Epithelial cell of esophagus (primary cell): ENCODE data around the gene PARP6.
A peak's percentile ranks its signal among the peaks of the same experiment; 100 is the strongest.
"Not testable (repeated sequence)": the region's sequence is repeated elsewhere in the genome, so short reads cannot be mapped to it uniquely, and the experiment has no call there.

Source experiments
- DNase-seq: peaks from one replicate; pipeline ENCODE4 v3.0.0; 2010; ENCODE audit warnings: low read depth
- H3K4me3 ChIP-seq: 2 replicates; pipeline ENCODE4 v1.5.1; 2011; ENCODE audit warnings: mild to moderate bottlenecking, low read length, control low read depth
- TF ChIP-seq, protein P1 (sequence below): IDR thresholded peaks from 2 replicates; pipeline ENCODE4 v1.5.1; 2011; ENCODE audit warnings: low read depth, mild to moderate bottlenecking, low read length, control low read depth, inconsistent platforms; ENCODE audit not compliant: insufficient read depth; ENCODE audit errors: missing control alignments

The PARP6 gene

DNA sequence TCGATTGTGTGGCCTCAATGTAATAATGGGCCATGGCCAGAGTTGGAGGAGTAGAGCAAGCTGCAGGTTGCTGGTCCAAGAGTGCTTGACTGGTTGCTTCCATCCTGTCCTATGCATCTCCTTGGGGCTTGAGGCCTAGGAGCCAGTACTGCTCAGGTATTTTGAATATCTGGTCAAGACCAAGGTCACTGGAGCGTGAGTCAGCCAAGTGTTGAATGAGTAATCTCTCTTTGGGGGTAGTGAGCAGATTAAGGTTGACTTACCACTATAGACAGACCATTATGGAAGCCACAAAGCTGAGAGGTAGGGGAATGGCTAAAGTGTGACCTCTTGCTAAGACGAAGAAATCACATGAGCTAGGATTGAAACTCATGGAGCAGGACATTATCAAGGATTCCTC is 9.4 kb upstream of the PARP6 start:
- TF ChIP-seq, protein P1, sequence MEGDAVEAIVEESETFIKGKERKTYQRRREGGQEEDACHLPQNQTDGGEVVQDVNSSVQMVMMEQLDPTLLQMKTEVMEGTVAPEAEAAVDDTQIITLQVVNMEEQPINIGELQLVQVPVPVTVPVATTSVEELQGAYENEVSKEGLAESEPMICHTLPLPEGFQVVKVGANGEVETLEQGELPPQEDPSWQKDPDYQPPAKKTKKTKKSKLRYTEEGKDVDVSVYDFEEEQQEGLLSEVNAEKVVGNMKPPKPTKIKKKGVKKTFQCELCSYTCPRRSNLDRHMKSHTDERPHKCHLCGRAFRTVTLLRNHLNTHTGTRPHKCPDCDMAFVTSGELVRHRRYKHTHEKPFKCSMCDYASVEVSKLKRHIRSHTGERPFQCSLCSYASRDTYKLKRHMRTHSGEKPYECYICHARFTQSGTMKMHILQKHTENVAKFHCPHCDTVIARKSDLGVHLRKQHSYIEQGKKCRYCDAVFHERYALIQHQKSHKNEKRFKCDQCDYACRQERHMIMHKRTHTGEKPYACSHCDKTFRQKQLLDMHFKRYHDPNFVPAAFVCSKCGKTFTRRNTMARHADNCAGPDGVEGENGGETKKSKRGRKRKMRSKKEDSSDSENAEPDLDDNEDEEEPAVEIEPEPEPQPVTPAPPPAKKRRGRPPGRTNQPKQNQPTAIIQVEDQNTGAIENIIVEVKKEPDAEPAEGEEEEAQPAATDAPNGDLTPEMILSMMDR, result no peak
- DNase-seq, result no peak
- H3K4me3 ChIP-seq, result no peak overlapping the region

DNA sequence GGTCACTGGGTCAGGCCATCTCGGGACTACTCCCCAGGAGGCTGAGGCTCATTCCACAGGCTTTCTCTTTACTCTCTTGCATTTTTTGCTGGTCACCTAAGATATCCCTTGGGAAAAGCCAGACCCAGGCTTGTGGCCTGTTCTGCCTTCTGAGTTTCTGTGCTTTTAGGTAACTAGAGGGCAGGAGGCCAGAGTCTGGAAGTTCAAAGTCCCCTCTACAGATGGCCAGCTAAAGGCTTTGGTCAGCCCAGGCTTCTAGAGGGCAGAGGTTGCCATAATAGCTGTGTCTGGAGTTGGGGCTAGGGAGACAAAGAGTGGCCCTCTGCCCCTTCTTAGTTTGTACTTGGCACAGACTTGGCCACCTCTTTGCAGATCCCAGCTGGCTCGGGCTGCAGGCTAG is 8.4 kb upstream of the PARP6 start:
- no peak for DNase-seq
- TF ChIP-seq, protein P1, result no peak
- H3K4me3 ChIP-seq, result no peak overlapping the region

DNA sequence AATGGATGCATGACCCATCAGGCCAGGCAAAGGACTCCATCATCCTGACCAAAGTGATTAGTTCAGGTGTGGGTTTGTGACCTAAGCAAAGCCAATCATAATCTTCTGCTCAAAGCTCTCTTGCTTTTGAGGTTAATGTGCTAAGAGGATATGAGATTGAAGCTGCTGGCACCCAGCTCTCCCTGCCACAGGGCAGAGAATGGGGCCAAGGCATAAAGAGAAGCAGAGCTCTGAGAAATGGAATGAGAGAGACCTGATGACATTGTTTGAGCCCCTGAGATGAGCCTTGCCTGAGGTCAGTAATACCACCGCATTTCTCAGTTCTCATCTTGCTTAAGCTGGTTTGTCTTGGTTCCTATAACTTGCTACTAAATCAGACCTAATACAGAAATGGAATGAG is 6.4 kb upstream of the PARP6 start:
- no peak overlapping the region for H3K4me3 ChIP-seq
- TF ChIP-seq, protein P1, result no peak
- DNase-seq, result no peak

DNA sequence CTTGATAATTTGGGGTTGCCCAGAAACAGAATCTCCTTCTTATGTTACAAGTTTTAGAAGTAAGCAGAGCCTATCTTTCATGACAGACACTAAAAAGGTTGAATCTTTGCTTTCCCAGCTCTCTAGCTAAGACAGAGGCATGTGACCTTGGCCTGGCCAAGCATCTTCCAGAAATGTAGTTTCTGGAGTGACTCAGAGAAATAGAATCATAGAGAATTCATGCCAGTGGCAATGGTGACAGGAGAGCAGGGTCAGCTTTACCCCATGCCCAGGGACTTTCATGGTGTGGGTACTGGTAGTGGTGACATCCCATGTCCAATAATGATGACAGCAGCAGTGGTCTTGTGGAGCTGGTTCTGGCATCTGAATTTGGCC is 4.0 kb upstream of the PARP6 start:
- DNase-seq, result no peak
- H3K4me3 ChIP-seq, result no peak overlapping the region
- TF ChIP-seq, protein P1, result no peak

DNA sequence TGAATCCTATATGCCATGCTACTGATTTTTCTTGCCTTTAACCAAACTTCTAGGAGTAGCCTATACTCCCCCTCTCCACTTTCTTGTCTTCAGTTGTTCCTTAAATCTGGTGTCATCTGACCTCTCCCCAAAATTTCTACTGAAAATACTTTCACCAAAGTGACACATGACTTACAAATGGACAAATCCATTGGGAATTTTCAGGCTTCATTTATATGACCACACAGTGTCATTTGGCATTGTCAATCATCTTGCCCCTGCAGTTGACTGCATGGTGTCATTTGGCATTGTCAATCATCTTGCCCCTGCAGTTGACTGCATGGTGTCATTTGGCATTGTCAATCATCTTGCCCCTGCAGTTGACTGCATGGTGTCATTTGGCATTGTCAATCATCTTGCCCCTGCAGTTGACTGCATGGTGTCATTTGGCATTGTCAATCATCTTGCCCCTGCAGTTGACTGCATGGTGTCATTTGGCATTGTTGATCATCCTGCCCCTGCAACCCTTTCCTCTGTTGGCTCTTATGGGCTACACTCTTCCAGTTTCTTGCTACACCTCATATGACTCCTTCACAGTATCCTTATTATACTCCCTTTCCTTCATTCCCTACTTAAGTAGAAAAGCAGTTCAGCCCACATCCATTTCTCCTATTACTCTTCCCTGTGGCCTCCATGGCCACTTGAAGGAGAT is 3.4 kb upstream of the PARP6 start:
- not testable (repeated sequence) for H3K4me3 ChIP-seq, DNase-seq

- DNase-seq, result no peak
- TF ChIP-seq, protein P1, result no peak
- peak overlapping the region; percentile 74 for H3K4me3 ChIP-seq
Observed at GRCh38 chr15:72272997-72273352, 621 bp upstream of the PARP6 start.

GRCh38 chr15:72271895-72272212 is 500 bp downstream of the PARP6 start:
- peak overlapping the region; percentile 74 for H3K4me3 ChIP-seq
- TF ChIP-seq, protein P1, result no peak
- DNase-seq, result peak; percentile 24
